ENCODE data around the gene MAP3K14. TPM values are rescaled to one million over a fixed set of nuclear protein-coding genes. Genes with fewer than 3 reads are reported as not detected.

MAP3K14 gene
- total RNA-seq, 1 donor from 2014 or later = 5.7 TPM

- no peak overlapping the region for H3K4me3 Mint-ChIP-seq (ENCODE audit: unreplicated experiment)
- no peak for TF ChIP-seq CTCF (IDR thresholded peaks at IDR 0.05; ENCODE audit: partially characterized antibody, unreplicated experiment)
- no peak overlapping the region for H3K27ac Mint-ChIP-seq (ENCODE audit: unreplicated experiment)
- peaks cover 4% of the 10 kb centered on the region for H3K36me3 Mint-ChIP-seq (ENCODE audit: unreplicated experiment)
- peaks cover 4% of the 10 kb centered on the region for H3K9me3 Mint-ChIP-seq (ENCODE audit: unreplicated experiment)
- DNase-seq = no peak
- peaks cover 1% of the 10 kb centered on the region for H3K27me3 Mint-ChIP-seq (ENCODE audit: unreplicated experiment)
- H3K4me1 Mint-ChIP-seq (ENCODE audit: low read depth, unreplicated experiment) = no peaks in the 10 kb centered on the region
Measured at GRCh38 chr17:45334701-45335677, 18.2 kb upstream of the MAP3K14 start.

GRCh38 chr17:45334231-45334630, 17.4 kb upstream of the MAP3K14 start:
- Mint-ChIP-seq H3K27ac (ENCODE audit: unreplicated experiment) (no peak overlapping the region), H3K36me3 (ENCODE audit: unreplicated experiment) (peaks cover 4% of the 10 kb centered on the region), H3K4me1 (ENCODE audit: low read depth, unreplicated experiment) (no peaks in the 10 kb centered on the region), H3K27me3 (ENCODE audit: unreplicated experiment) (peaks cover 1% of the 10 kb centered on the region), H3K9me3 (ENCODE audit: unreplicated experiment) (peaks cover 4% of the 10 kb centered on the region), H3K4me3 (ENCODE audit: unreplicated experiment) (no peak overlapping the region)
- DNase-seq = no peak
- TF ChIP-seq CTCF (IDR thresholded peaks at IDR 0.05; ENCODE audit: partially characterized antibody, unreplicated experiment) = no peak

GRCh38 chr17:45333702-45334092, 16.9 kb upstream of the MAP3K14 start:
- Mint-ChIP-seq H3K27ac (ENCODE audit: unreplicated experiment) (no peak overlapping the region), H3K4me1 (ENCODE audit: low read depth, unreplicated experiment) (no peaks in the 10 kb centered on the region), H3K36me3 (ENCODE audit: unreplicated experiment) (peaks cover 4% of the 10 kb centered on the region), H3K4me3 (ENCODE audit: unreplicated experiment) (no peak overlapping the region), H3K27me3 (ENCODE audit: unreplicated experiment) (peaks cover 1% of the 10 kb centered on the region), H3K9me3 (ENCODE audit: unreplicated experiment) (peaks cover 4% of the 10 kb centered on the region)
- no peak for DNase-seq
- TF ChIP-seq CTCF (IDR thresholded peaks at IDR 0.05; ENCODE audit: partially characterized antibody, unreplicated experiment) = no peak

- Mint-ChIP-seq H3K27me3 (ENCODE audit: unreplicated experiment) (peaks cover 1% of the 10 kb centered on the region), H3K4me3 (ENCODE audit: unreplicated experiment) (no peak overlapping the region)
Measured at GRCh38 chr17:45332989-45333701, 16.3 kb upstream of the MAP3K14 start.

More at GRCh38 chr17:45332989-45333701, 16.3 kb upstream of the MAP3K14 start:
- no peak for DNase-seq
- no peak overlapping the region for H3K27ac Mint-ChIP-seq (ENCODE audit: unreplicated experiment)
- no peak for TF ChIP-seq CTCF (IDR thresholded peaks at IDR 0.05; ENCODE audit: partially characterized antibody, unreplicated experiment)
- peaks cover 4% of the 10 kb centered on the region for H3K36me3 Mint-ChIP-seq (ENCODE audit: unreplicated experiment)
- no peaks in the 10 kb centered on the region for H3K4me1 Mint-ChIP-seq (ENCODE audit: low read depth, unreplicated experiment)
- peaks cover 4% of the 10 kb centered on the region for H3K9me3 Mint-ChIP-seq (ENCODE audit: unreplicated experiment)
